CD1c-positive myeloid dendritic cell (primary cell): ENCODE data around the gene IFIT5.
"Not testable (repeated sequence)": the region's sequence is repeated elsewhere in the genome, so short reads cannot be mapped to it uniquely, and the experiment has no call there.

Source experiments
- DNase-seq: peaks from one replicate; pipeline ENCODE4 v3.0.0-alpha.2; 2016; ENCODE audit errors: extremely low spot score

IFIT5 gene

DNA sequence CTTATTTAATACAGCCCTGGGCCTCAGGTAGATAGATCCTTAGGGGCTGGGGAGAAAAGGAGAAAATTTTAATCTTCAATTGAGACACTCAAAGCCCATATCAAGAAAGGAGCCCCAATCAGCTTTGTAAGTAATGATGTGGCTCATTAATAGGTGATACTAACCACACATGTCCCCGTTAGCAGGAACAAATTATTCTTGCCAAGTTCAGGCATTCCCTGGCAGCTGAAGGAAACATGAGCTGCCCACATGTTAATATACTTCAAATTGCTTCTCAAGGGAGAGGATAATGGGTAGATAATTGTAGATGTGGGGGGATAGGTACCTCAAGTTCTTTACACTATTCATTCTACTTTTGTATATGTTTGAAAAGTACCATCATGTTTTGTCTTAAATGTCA is 14.5 kb downstream of the IFIT5 start:
- no peak for DNase-seq

DNA sequence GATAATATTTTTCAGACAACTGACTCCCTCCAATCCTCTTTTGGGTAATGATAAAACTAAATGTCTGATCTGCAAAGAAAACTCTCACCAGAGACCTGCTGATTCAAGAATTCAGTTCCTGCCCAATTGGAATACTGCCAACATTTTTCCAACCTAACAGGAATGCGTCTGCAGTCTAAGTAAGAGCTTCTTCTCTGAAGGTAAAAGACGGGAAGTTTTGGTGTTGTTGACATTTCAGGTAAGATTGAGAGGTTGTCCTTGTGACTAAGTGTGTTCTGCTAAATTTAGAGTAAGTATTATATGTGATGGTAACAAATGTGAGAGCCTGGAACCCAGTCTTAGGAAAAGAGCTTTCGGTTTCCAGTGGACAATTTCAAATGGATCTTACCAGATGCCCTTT is 17.6 kb downstream of the IFIT5 start:
- DNase-seq: no peak

DNA sequence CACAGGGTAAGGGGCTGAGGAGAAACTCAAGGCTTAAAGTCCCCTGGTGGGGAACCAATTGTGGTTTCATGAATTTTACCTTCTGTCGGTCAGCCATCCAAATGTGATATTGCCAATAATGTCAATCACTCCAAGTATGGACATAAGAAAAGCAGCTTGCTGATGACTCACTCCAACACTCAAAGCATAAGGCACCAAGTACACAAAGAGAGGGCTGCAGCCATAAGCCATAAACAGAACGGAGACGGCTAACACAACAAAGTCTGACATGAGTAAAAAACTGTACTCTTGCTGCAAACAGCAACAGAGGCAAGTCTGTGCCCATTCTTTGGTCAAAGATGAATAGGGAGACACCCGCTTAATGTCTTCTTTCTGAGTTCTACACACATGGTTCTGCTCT is 24.2 kb downstream of the IFIT5 start:
- DNase-seq: no peak

DNA sequence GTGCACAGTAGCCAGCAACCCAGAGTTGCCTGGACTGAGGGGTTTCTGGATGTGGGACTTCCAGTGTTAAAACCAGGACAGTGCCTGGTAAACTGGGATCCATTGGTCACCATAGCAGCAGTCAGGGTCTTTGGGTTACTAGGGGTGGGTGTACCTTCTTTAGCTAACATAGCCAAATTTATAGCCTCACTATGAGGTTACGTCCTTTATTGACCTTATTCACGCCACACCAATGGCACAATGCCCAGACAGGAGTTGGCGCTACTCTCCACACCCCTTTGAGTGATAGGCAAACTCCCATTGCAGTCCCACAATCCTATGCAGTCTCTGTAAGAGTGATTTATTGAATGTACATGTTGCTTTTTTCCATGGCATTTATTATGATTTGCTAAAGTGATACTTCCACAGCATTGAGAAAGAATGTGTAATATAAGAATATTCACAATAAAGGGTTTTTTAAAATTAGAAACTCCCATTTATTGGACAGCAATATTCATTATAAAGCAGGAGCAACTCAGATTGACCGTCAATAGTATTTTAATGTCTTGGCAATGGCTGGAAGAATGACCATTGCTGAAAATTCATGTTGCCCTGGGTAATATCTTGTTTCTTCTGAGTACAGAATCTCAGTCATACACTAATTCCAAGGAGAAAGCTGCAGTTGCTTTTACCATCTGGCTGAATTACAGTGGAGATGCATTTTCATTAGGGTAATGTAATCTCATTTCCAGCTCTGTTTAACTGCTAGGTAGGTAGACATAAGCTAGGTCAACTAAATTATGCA is 26.1 kb downstream of the IFIT5 start:
- no peak for DNase-seq

DNA sequence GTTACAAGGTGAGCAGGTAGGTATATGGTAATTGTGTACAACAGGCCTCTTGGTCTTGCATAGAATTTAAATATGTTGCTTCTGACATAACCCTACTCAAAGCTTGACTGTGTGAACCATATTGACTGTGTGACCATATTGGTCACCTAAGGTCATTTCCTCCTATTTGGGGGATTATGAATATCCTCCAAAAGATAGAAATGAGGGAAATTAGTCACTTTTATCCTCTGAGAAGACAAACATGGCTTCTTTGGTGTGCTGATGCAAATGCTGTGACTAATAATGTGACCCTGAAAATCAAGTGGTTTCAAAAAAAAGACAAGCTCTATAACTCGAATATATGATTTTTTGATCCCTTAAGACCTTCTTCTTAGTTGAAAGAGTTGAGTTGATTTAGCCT is 27.9 kb downstream of the IFIT5 start:
- no peak for DNase-seq

DNA sequence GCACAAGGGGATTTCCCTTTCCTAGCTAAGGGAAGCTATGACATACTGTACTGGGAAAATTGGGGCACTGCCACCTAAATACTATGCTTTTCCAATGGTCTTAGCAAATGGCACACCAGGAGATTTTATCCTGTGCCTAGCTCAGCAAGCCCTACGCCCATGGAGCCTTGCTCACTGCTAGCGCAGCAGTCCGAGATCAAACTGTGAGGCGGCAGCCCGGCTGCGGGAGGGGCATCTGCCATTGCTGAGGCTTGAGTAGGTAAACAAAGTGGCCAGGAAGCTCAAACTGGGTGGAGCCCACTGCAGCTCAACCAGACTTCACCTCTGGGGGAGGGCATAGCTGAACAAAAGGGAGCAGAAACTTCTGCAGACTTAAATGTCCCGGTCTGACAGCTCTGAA is 30.5 kb downstream of the IFIT5 start:
- not testable (repeated sequence) for DNase-seq

DNA sequence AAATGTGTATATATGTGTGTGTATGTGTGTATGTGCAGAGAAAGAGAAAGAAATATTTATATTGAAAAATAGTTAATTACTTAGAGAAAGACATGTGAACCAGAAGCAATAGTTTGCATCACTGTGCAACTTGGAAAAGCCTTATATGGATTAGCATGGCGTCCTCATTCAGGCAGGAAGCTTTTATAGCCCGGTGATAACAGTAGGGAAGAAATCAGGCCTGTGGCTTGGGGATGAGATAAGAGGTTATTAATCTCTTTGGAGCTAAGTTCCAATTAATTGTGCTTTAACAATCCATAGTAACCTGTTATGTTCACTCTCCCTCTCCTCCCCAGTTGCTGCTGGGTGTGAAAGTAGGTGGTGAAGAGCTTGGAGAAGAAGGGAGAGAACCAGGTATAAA is 36.5 kb downstream of the IFIT5 start:
- no peak for DNase-seq

DNA sequence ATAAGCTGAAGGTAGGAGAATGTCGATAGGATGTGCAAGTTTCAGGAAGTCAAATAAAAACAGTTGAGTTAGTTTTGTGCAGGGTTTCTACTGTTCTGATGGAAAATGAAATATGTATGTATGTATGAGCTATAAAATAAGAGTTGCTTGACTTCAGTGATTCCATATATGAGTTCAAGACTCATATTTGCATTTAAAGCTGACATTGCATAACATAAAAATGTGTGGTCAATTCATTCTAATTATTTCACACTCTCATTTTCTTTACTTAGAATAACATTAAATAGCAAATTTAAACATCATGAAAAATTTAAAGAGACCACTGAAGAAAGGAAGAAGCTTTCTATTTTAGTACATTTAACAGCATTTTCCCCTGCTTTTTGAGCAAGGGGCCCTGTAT is 37.8 kb downstream of the IFIT5 start:
- DNase-seq: no peak

DNA sequence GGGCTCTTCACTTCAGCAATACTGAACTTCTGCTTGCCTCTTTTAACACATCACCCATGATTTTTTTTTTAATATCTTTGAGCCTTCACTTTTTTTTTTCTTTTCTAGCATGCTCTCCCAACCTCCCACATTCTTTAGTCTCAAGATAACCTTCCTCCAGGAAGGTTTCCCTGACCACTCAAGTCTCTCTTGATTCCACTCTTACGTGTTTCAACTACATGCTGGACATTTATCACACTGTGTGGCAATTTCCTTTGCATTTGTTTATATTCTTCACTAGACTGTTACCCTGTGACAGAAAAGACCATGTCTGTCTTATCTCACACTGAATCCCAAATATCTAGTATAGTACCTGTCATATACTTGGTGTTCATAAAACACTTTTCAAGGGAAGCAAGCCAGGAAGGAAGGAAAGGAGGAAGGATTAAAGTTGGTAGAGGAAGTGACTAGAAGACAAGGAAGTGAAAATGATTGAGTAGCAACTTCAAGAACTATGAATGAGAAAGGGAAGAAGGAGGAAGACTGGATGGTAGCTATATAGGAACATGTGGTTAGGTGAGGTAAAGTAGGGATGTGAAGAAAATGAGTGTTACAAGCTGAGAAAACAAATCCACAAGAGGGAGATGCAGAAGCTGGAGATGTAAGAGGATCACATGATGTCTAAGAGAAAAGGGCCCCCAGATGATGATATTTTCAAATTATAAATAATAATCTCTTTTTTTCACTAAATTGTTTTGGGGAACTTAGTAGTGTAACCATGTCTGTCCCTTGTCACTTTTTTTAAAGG is 40.4 kb downstream of the IFIT5 start:
- no peak for DNase-seq

DNA sequence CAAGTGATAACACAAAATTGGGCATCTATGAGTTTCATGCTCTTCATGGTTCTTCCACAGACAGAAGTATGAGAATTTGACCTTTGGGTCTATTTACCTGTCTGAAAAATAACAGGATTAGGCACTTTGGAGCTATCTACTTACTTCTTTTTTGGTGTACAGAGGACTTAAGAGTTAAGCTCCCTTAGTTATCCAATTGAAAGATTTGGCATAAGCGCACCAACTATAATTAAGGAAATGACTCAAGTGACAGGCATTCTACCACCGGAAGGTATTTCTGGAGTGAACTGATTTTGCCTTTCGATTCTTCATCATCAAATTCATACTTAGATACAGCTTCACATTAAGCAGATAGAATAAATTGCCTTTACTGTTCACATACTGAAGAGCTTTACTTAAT is 43.9 kb downstream of the IFIT5 start:
- no peak for DNase-seq

DNA sequence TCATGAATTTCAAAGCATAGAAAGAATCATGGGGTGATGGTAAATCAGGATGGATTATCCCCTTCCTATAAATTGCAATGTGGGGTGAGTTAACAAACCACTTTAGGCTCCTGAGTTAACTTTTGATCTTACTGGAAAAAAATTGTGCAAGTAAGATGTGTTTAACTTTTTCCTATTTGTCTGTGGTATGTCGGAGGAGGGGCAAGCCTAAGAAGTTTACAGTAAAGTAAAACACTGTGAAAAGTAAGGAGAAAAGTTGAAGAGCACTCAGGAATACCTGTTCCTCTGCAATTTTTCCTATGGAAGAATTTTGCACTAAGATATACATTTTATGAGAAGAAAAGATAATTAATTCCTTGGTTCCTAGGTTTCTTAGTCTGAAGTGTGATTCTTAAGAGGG is 44.4 kb downstream of the IFIT5 start:
- no peak for DNase-seq

DNA sequence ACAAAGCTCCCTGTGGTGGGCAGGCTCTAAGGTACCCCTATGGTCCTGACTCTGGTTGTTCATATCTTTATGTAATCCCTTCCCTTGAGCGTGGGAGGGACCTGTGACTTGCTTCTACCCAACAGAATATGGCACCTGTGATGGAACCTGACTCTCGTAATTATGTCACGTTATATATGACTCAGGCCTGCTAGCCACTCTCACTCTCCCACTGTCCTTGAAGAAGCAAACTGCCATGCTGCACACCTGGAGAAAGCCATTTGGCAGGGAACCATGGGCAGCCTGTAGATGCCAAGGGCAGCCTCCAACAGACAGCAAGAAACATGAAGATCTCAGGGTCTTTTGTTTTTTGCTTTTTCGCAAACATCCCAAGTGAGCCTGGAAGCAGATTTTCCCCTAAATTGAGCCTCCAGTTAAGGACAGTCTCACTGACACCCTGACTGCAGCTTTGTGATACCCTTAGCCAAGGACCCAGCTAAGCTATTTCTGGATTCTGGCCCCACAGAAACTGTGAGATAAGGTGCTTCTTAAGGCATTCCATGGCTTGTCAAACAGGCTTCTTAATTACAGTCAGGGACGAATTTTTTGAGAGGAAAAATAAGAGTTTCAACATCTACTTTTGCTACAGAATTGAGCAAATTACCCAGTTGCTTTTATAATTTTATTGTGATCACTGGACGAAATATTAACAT is 49.6 kb downstream of the IFIT5 start:
- DNase-seq: no peak

DNA sequence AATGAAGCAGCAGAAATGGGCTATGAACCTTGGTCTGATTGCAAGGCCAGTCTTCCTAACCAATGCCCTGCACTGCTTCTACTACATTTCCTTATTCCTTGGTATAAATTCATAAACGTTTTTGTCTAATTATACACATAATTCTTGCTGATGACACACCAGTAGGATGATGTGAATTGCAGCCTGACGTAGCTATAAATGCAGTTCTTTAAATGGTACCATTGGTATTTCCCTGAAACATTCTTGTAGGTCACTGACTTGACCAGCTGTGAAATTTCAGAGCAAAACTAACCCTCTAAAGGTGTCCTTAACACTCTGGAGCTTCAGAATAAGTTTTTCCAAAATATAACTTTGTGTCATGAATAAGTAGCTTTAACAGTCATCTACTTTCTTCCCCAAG is 50.8 kb downstream of the IFIT5 start:
- DNase-seq: no peak

DNA sequence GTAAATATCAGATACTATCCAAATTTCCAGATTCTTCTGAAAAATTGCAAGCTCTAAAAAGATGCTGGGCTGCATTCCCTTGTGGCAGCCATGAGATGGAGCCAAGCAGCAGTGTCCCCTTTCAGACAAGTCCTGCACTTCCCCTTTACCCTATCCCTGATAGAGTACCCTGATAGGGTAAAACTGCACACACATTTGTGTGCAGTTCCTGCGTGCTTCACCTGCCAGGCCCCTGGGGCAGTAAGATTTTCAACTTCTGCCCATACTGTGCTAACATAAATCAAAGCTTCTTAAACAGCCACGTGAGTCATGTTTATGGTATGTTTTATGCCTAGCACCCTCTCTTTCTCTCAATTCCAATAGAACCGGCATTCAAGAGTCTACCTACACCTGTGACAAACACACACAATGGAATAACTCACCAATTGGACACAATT is 52.2 kb downstream of the IFIT5 start:
- DNase-seq: peak; percentile 37

DNA sequence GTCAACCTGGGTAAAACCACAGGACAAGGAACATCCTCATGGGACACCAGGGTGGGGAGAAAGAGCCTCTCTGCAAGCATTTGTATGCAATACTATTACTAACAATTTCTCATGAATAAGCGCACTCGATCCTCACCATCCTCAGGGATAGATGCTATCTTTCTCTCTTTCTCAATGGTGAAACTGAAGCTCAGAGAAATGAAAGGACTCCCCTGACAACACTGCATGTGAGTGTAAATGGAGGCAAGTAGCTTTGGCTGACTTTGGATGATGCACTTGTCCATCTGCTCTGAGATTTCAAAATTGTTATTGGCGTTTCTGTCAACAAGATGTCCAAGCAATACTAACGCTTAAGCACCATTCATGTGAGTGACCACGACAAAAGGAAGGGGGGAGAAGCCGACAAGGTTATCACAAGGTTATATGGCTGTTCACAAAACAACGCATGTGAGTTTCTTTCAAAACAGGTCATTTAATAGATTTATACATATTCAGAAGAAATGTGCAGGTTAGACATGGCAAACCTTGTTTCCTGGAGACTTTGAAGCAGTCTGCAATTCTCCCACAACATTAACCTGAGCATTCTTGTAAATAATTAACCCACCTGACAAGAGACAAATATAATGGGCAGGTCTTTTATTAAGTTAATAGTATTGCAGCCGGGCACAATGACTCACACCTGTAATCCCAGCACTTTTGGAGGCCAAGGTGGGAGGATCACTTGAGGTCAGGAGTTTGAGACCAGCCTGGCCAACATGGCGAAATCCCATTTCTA is 54.0 kb downstream of the IFIT5 start:
- DNase-seq: no peak

DNA sequence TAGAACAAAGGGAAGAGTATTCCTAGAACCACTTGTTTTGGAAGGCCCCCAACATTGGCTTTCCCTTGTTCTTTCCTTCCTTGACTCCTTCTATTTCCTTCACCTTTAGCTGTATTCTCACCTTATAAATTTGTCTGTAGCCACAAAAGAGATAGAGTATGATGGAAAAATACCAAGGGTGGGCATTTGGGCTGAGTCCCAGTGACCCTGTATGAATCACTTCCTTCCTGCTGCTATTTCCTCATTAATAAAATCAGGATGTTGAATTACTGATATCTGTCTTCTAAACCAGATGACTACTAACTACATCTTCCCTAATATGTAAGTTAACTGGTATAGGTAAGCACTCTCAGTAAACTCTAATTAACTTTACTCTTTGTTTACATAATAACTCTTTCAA is 55.1 kb downstream of the IFIT5 start:
- peak; percentile 3 for DNase-seq
